ENCODE data around the gene SPATS2. TPM values are rescaled to one million over a fixed set of nuclear protein-coding genes. Genes with fewer than 3 reads are reported as not detected.

Gene SPATS2
- polyA plus RNA-seq, 1 of the 3 experiments (the other 2 are of a cell fraction), result 72.9 TPM

DNA sequence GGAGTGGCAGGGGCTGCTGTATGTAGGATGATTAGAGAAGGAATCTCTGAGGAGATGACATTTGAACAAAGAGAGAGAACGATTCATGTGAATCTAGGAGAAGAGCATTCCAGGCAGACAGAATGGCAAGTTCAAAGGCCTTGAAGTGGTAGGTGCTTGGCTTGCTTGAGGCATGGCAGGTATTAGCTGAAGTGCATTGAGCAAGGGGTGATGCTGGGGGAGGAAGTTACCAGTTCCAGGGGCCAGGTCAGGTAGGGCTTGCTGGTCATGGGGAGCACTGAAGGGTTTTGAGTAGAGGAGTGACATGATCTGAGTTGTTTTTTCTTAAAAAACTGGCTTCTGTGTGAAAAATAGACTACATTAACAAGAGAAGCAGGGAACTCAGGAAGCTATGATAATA is 71.8 kb downstream of the SPATS2 start:
- Histone ChIP-seq H3K4me3 (ENCODE audit: low read depth in 2 of 2, low read length in 1 of 2) (no peak overlapping the region), H3K79me2 (ENCODE audit: insufficient read depth) (peaks cover 85% of the 10 kb centered on the region), H2AFZ (ENCODE audit: low read depth) (no peak overlapping the region), H3K9me2 (no peaks in the 10 kb centered on the region), H3K9me3 (no peaks in the 10 kb centered on the region), H3K9ac (no peak overlapping the region), H3F3A (replicated peaks; ENCODE audit: insufficient read depth) (peaks cover 18% of the 10 kb centered on the region), H3K27ac (ENCODE audit: low read depth in 2 of 2, low read length in 1 of 2) (no peak overlapping the region), H3K4me1 (ENCODE audit: control insufficient read depth in 1 of 2, insufficient read depth in 2 of 2, low read depth in 1 of 2, low read length in 1 of 2) (no peaks in the 10 kb centered on the region), H4K20me1 (ENCODE audit: insufficient read depth) (peaks cover 62% of the 10 kb centered on the region), H3K36me3 (replicated peaks in 1 of 2; ENCODE audit: control insufficient read depth in 1 of 2, insufficient read depth in 2 of 2, low read length in 1 of 2) (peaks cover 7 to 28% of the 10 kb centered on the region in 2 experiments), H3K27me3 (ENCODE audit: insufficient read depth) (no peaks in the 10 kb centered on the region), H3K4me2 (no peak overlapping the region)
- no peak for DNase-seq
- 86% methylated on average over 1 of the region's 1 CpG for WGBS (ENCODE audit: low lambda C conversion rate)
- ChIA-PET CTCF (no interaction called here), POLR2A (no interaction called here)
- TF ChIP-seq, protein P1, sequence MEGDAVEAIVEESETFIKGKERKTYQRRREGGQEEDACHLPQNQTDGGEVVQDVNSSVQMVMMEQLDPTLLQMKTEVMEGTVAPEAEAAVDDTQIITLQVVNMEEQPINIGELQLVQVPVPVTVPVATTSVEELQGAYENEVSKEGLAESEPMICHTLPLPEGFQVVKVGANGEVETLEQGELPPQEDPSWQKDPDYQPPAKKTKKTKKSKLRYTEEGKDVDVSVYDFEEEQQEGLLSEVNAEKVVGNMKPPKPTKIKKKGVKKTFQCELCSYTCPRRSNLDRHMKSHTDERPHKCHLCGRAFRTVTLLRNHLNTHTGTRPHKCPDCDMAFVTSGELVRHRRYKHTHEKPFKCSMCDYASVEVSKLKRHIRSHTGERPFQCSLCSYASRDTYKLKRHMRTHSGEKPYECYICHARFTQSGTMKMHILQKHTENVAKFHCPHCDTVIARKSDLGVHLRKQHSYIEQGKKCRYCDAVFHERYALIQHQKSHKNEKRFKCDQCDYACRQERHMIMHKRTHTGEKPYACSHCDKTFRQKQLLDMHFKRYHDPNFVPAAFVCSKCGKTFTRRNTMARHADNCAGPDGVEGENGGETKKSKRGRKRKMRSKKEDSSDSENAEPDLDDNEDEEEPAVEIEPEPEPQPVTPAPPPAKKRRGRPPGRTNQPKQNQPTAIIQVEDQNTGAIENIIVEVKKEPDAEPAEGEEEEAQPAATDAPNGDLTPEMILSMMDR (IDR thresholded peaks at IDR 0.05), result no peak
- TF ChIP-seq TCF12 (IDR thresholded peaks at IDR 0.05), result no peak
- TF ChIP-seq GATA2 (CRISPR knock-in tag; IDR thresholded peaks at IDR 0.05), result no peak
- no peak for TF ChIP-seq MEF2A (IDR thresholded peaks at IDR 0.05; ENCODE audit: borderline replicate concordance, low read depth)
- no peak for TF ChIP-seq EZH2phosphoT487 (IDR thresholded peaks at IDR 0.05; ENCODE audit: borderline replicate concordance, low read depth)
- TF ChIP-seq, protein P2, sequence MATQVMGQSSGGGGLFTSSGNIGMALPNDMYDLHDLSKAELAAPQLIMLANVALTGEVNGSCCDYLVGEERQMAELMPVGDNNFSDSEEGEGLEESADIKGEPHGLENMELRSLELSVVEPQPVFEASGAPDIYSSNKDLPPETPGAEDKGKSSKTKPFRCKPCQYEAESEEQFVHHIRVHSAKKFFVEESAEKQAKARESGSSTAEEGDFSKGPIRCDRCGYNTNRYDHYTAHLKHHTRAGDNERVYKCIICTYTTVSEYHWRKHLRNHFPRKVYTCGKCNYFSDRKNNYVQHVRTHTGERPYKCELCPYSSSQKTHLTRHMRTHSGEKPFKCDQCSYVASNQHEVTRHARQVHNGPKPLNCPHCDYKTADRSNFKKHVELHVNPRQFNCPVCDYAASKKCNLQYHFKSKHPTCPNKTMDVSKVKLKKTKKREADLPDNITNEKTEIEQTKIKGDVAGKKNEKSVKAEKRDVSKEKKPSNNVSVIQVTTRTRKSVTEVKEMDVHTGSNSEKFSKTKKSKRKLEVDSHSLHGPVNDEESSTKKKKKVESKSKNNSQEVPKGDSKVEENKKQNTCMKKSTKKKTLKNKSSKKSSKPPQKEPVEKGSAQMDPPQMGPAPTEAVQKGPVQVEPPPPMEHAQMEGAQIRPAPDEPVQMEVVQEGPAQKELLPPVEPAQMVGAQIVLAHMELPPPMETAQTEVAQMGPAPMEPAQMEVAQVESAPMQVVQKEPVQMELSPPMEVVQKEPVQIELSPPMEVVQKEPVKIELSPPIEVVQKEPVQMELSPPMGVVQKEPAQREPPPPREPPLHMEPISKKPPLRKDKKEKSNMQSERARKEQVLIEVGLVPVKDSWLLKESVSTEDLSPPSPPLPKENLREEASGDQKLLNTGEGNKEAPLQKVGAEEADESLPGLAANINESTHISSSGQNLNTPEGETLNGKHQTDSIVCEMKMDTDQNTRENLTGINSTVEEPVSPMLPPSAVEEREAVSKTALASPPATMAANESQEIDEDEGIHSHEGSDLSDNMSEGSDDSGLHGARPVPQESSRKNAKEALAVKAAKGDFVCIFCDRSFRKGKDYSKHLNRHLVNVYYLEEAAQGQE (IDR thresholded peaks at IDR 0.05; ENCODE audit: low read depth, low read length), result no peak
- TF ChIP-seq, protein P3, sequence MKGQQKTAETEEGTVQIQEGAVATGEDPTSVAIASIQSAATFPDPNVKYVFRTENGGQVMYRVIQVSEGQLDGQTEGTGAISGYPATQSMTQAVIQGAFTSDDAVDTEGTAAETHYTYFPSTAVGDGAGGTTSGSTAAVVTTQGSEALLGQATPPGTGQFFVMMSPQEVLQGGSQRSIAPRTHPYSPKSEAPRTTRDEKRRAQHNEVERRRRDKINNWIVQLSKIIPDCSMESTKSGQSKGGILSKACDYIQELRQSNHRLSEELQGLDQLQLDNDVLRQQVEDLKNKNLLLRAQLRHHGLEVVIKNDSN (IDR thresholded peaks at IDR 0.05; ENCODE audit: borderline replicate concordance, low read depth), result no peak
- TF ChIP-seq FOXM1 (IDR thresholded peaks at IDR 0.05; ENCODE audit: low read depth), result no peak
- TF ChIP-seq, protein P4, sequence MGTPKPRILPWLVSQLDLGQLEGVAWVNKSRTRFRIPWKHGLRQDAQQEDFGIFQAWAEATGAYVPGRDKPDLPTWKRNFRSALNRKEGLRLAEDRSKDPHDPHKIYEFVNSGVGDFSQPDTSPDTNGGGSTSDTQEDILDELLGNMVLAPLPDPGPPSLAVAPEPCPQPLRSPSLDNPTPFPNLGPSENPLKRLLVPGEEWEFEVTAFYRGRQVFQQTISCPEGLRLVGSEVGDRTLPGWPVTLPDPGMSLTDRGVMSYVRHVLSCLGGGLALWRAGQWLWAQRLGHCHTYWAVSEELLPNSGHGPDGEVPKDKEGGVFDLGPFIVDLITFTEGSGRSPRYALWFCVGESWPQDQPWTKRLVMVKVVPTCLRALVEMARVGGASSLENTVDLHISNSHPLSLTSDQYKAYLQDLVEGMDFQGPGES (IDR thresholded peaks at IDR 0.05; ENCODE audit: low read depth, low read length), result no peak
- TF ChIP-seq EP300 (IDR thresholded peaks at IDR 0.05; ENCODE audit: borderline replicate concordance in 1 of 2, low read depth in 1 of 2, low read length in 1 of 2), result no peak
- TF ChIP-seq FOSL2 (IDR thresholded peaks at IDR 0.05; ENCODE audit: borderline replicate concordance, low read depth), result no peak
- TF ChIP-seq CHD2 (IDR thresholded peaks at IDR 0.05; ENCODE audit: low read length, partially characterized antibody), result no peak
- TF ChIP-seq RAD21 (IDR thresholded peaks at IDR 0.05; ENCODE audit: low read length), result no peak
- no peak for TF ChIP-seq SMC3 (IDR thresholded peaks at IDR 0.05; ENCODE audit: low read depth, low read length)
- no peak for TF ChIP-seq GABPA (IDR thresholded peaks at IDR 0.05; ENCODE audit: low read depth)
